ENCODE results near the gene PTPN3. TPM values are rescaled to one million over a fixed set of nuclear protein-coding genes. Genes with fewer than 3 reads are reported as not detected.

The PTPN3 gene
- total RNA-seq, 2 donors from 2014 or later: 6.8 to 8.5 TPM

GRCh38 chr9:109481856-109482255, 16.3 kb downstream of the PTPN3 start:
- no peak for ATAC-seq
- no peak for DNase-seq
- intact Hi-C loops (cut with DNase I): no loop called here

GRCh38 chr9:109479822-109480221, 18.3 kb downstream of the PTPN3 start:
- ATAC-seq (no peak), DNase-seq (no peak)
- intact Hi-C loops (cut with DNase I): no loop called here

- ATAC-seq (no peak), DNase-seq (no peak)
- intact Hi-C loops (cut with DNase I): no loop called here
Measured at GRCh38 chr9:109478665-109479380, 19.3 kb downstream of the PTPN3 start.

- DNase-seq (no peak), ATAC-seq (no peak)
- intact Hi-C loops (cut with DNase I): no loop called here
Measured at GRCh38 chr9:109478051-109478563, 20.0 kb downstream of the PTPN3 start.

- intact Hi-C loops (cut with DNase I): no loop called here
- no peak for DNase-seq
- ATAC-seq: peak in 1 of 2 donors; percentile 39
Measured at GRCh38 chr9:109477258-109478050, 20.7 kb downstream of the PTPN3 start.

- no peak for ATAC-seq
- intact Hi-C loops (cut with DNase I): no loop called here
- no peak for DNase-seq
Measured at GRCh38 chr9:109476642-109477257, 21.4 kb downstream of the PTPN3 start.

DNA sequence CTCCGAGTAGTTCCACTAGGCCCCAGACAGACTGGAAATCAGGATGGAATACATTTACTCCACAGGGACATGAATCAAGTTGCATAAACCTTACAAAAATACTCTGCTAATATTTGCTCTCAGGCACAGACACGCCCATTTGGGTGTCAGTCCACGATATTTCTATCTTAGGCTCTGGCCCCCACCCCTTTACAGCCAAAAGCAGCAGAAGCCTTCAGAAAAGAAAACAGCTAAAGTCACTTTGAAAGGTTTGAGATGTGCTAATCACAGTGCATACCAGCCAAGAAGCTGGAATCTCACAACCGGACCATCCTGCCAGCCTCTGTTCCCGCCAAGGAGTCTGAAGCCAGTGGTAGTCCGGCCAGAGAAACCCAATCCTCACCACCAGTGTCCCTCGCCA, 22.6 kb downstream of the PTPN3 start:
- intact Hi-C loops (cut with DNase I): no loop called here
- ATAC-seq: peak; percentile 59 to 83
- DNase-seq: peak; percentile 66

- no peak for DNase-seq
- intact Hi-C loops (cut with DNase I): no loop called here
Measured at GRCh38 chr9:109474944-109475343, 23.2 kb downstream of the PTPN3 start.

DNA sequence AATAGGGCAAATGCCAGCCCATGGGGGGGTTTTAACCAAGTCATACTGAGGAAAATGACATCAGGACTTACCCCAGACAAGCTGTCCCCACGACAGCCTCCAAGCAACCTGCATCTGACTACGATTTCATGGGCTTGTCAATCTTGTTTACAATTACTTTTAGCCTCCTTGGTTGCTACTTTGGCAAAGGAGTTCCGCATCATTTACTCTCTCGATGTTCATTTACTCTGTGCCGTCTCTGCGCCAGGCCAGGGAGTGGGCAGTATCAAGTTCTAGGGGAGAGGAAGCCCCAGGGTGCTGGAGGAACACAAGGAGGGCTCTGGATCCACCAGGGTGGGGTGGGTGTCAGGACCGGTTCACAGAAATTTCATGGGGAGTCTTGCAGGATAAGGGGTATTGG, 23.9 kb downstream of the PTPN3 start:
- intact Hi-C loops (cut with DNase I): no loop called here
- DNase-seq (no peak), ATAC-seq (no peak)

More at GRCh38 chr9:109474944-109475343, 23.2 kb downstream of the PTPN3 start:
- ATAC-seq: no peak

DNA sequence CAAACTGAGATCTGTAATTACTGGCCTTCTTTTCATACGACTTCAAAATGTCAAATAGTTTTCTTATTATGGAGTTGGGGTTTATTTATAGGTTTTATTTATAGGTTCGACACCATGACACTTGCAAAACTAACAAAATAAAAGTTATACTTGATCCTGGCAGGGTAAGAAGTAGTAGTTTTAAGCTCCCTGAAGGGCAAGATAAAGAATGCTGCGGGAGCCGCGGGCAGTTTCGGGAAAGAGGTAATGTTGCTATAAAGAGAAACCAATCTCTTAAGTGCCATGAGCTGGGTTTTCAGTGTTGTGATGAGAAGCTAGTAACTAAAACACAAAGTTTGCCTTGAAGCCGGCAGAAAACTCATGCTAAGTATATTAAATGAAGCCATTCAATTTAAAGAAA, 24.8 kb downstream of the PTPN3 start:
- no peak for ATAC-seq
- intact Hi-C loops (cut with DNase I): no loop called here

GRCh38 chr9:109471475-109472393, 26.4 kb downstream of the PTPN3 start:
- DNase-seq (peak; percentile 38), ATAC-seq (peak in 1 of 2 donors; percentile 17)
- intact Hi-C loops (cut with DNase I): no loop called here

More for the DNA sequence above, 24.8 kb downstream of the PTPN3 start:
- no peak for DNase-seq

DNA sequence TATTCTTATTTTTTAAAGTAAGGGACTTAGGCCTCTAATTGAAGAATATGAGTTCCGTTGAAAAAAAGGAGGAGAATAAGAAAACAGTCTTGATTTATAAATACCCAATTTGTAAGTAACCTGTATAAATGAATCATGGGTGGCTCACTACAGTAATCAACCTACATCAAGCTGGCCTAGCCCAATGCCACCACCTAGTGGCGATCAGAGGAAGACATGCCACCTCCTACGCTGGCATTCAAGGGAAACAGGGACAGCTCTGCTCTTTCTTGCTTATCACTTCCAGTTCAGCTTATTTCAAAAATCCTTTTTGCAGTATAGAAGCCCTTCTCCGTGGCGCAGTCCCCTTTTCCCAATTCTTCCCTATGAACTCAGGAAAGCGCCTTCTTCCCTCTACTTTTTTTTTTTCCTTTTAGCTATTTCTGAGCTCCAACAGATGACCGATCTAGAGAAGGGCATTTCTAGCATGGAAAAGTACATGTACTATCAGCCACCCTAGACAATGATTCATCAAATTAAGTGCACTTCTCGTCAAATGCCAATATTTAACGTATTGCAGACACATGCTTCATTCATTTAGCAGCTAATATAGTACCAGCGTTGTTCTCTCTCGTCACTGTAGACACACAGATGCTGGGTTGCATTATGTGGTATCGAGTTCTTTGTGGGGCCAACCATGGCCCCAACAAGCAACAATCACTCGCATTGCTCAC, 28.3 kb downstream of the PTPN3 start:
- ATAC-seq (peak; percentile 89 to 91), DNase-seq (peak; percentile 70)
- intact Hi-C loops (cut with DNase I): no loop called here

DNA sequence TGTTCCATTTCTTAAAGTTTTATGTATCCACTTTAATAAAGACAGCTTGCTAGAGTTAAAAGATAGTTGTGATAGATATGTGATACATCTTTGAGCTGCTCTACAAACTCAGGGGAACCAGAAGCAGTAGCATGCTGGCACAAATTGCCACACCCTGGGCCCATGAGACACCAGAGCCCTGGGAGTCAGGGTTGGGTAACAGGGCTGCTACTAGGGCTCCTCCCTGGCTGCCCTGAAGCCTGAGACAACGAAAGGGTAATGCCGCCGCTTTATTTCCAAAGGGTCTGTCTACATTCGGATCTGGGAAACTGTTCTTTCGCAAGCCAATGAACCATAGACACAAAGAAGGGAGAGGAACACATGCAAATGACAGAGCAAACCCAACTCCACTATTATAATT, 29.2 kb downstream of the PTPN3 start:
- intact Hi-C loops (cut with DNase I): no loop called here
- ATAC-seq (peak; percentile 16 to 41), DNase-seq (no peak)

DNA sequence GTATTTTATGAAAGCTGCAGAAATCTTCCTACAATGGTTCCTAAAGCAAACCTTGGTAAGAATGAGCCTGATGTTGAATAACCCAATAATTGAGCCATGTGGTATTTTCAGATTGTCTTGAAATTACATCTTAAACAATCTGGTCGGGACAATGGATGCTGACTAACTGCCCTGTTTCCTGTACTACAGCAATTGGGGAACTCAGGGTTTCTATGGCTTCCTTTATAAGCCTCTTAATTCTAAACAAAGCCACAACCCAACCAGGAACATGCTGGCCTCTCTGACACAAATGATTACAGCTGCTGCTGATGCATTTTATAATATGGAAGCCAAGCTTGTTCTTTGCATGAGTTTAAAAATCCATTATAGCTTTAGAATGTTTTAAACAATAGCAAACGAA, 30.2 kb downstream of the PTPN3 start:
- ATAC-seq: no peak
- DNase-seq: no peak

DNA sequence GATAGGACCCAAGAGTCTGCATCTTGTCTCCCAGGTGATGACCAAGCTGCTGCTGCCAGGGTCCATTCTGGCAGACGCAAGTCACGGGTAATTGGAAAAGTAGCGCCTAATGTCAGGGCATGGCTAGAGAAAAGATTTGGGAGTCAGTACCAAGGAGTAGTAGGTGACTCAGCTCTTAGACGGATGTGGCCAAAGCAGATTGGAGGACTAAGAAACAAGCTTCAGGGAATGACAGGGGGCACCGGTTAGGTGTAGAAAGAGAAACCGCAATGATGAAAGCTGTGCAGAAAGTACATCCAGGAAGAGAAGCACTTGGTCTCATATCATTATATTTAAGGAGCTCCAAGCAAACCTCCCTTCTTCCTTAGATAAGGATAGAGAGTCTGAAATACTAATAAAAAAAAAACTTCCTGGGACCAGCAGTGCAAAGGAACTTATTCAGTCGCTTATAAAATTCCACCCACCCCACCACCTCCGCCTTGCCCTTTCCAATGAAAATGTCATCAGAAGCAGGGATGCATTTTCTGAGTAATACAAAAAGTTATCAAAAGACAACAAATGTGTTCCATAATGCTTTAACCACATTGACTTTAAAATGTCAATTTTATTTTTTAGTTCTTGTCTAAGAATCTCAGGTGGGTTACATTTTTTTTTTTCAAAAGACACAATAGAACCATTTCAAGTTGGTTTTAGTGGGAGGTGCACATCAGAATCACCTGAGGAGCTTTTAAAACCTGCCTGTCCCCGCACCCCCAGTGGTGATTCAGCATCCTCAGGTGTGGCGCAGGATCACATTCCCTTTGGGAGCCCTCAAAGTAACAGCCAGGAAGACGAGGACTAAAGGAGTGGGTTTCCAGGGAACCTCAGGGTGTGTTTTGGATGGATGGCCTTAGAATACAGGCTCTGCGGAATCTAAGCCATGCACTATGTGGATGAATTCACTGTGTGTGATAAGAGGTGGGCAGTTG, 31.2 kb downstream of the PTPN3 start:
- ATAC-seq (peak in 1 of 2 donors; percentile 36), DNase-seq (no peak)
- intact Hi-C loops (cut with DNase I): no loop called here

More for the DNA sequence above, 30.2 kb downstream of the PTPN3 start:
- intact Hi-C loops (cut with DNase I): no loop called here

DNA sequence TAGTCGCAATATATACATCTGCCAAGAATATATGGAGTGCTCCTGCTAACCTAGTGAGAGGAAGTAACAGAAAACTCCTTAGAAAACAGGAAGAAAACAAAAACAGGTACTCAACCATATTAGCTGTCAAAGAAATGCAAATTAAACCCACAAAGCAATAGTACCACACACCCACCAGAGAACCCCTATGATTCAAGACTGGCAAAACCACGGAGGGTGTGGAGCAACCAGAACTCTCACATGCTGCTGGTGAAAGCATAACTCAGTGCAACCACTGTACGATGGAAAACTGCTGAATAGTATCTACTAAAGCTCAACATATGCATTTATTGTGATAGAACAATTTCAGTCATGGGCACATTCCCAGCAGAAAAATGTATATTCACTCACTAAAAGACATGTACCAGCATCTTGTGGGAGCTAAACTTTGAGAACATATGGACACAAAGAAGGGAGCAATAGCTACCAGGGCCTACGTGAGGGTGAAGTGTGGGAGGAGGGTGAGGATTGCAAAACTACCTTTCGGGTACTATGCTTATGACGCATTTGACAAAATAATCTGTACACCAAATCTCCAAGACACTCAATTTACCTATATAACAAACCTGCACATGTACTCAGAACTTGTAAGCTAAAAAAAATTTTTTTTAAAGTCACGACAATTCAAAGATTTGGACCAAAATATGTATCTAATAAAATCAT, 34.0 kb downstream of the PTPN3 start:
- intact Hi-C loops (cut with DNase I): no loop called here

GRCh38 chr9:109460576-109460975, 37.5 kb downstream of the PTPN3 start:
- ATAC-seq (no peak), DNase-seq (no peak)
- intact Hi-C loops (cut with DNase I): no loop called here

More for the DNA sequence above, 34.0 kb downstream of the PTPN3 start:
- ATAC-seq: no peak
- no peak for DNase-seq
